CD4-positive, alpha-beta T cell treated with Interleukin-1 beta for 1 hour (primary cell): ENCODE measurements around the gene RGN.
A peak's percentile ranks its signal among the peaks of the same experiment; 100 is the strongest.
"Not testable (repeated sequence)": the region's sequence is repeated elsewhere in the genome, so short reads cannot be mapped to it uniquely, and the experiment has no call there.

ENCODE experiments used
- DNase-seq, 2 donors: peaks; one replicate each; pipeline ENCODE4 v3.0.0-alpha.2; 2020 to 2022

RGN gene

GRCh38 chrX:47124466-47124865 is 46.2 kb downstream of the RGN start:
- not testable (repeated sequence) for DNase-seq

GRCh38 chrX:47129157-47129898 is 51.1 kb downstream of the RGN start:
- peak; percentile 92 to 94 for DNase-seq

- DNase-seq, result no peak
Observed at GRCh38 chrX:47129899-47130358, 51.7 kb downstream of the RGN start.

- DNase-seq, result no peak
Observed at GRCh38 chrX:47133493-47133892, 55.2 kb downstream of the RGN start.

GRCh38 chrX:47135650-47136049 is 57.4 kb downstream of the RGN start:
- not testable (repeated sequence) for DNase-seq

GRCh38 chrX:47138171-47138570 is 59.9 kb downstream of the RGN start:
- no peak for DNase-seq
